OCI-LY7 (cell line): ENCODE data around the gene SLC1A7. TPM values are rescaled to one million over a fixed set of nuclear protein-coding genes. Genes with fewer than 3 reads are reported as not detected.

Source experiments
- BruUV-seq: library from RNA; stranded (reverse); fragments of 400-500 nt; replicated peaks from 2 replicates; lab custom pipeline; 2021; lab: Mats Ljungman, UMichigan
- CTCF ChIA-PET: fragments of 300-600 bp; sonication (Branson Sonifier 250); formaldehyde crosslinking; loops from one replicate; lab custom pipeline; 2022; ENCODE audit warnings: antibody characterized with exemption; ENCODE audit not compliant: unreplicated experiment; lab: Charles Lee
- POLR2A ChIA-PET: fragments of 300-600 bp; sonication (Branson Sonifier 250); formaldehyde crosslinking; loops from one replicate; lab custom pipeline; 2022; ENCODE audit warnings: antibody characterized with exemption; lab: Charles Lee
- DNase-seq: peaks from one replicate; pipeline ENCODE4 v3.0.0-alpha.2; 2015; ENCODE audit warnings: low spot score
- H2AFZ ChIP-seq: fragments of 200-600 bp; sonication (generic), shearing (Covaris generic); 2 replicates; pipeline ENCODE4 v1.6.1; 2014; ENCODE audit warnings: mild to moderate bottlenecking, antibody characterized with exemption, low read length, moderate library complexity
- H3K27ac ChIP-seq: fragments of 200-600 bp; sonication (generic); 2 replicates; pipeline ENCODE4 v1.5.1; 2014; ENCODE audit warnings: mixed run types, low read depth, mild to moderate bottlenecking, moderate library complexity, low read length, inconsistent platforms; ENCODE audit not compliant: poor library complexity, severe bottlenecking
- H3K36me3 ChIP-seq: fragments of 200-600 bp; sonication (generic); 2 replicates; pipeline ENCODE4 v1.6.1; 2014; ENCODE audit warnings: mild to moderate bottlenecking, antibody characterized with exemption, low read length, moderate library complexity, mixed read lengths; ENCODE audit not compliant: insufficient read depth
- H3K4me1 ChIP-seq: fragments of 200-600 bp; sonication (generic); 2 replicates; pipeline ENCODE4 v1.5.1; 2014; ENCODE audit warnings: mild to moderate bottlenecking, low read length; ENCODE audit not compliant: insufficient read depth, poor library complexity, severe bottlenecking
- H3K4me2 ChIP-seq: fragments of 200-600 bp; sonication (generic); 2 replicates; pipeline ENCODE4 v1.6.1; 2014; ENCODE audit warnings: mild to moderate bottlenecking, low read length
- H3K4me3 ChIP-seq: fragments of 200-600 bp; sonication (generic); 2 replicates; pipeline ENCODE4 v1.5.1; 2014; ENCODE audit warnings: mild to moderate bottlenecking, low read depth, low read length; ENCODE audit not compliant: poor library complexity, severe bottlenecking
- H3K79me2 ChIP-seq: fragments of 200-600 bp; sonication (generic); 2 replicates; pipeline ENCODE4 v1.6.1; 2016; ENCODE audit warnings: low read depth, mild to moderate bottlenecking, low read length, moderate library complexity, mixed read lengths; ENCODE audit not compliant: insufficient read depth
- H3K9me2 ChIP-seq: fragments of 200-600 bp; sonication (generic); 2 replicates; pipeline ENCODE4 v1.6.1; 2016; ENCODE audit warnings: mild to moderate bottlenecking, low read length, mixed read lengths; ENCODE audit not compliant: insufficient read depth
- H3K9me3 ChIP-seq: fragments of 200-600 bp; sonication (generic); 2 replicates; pipeline ENCODE4 v1.6.1; 2014; ENCODE audit warnings: mild to moderate bottlenecking, mixed run types, low read length, mixed read lengths
- H4K20me1 ChIP-seq: fragments of 200-600 bp; sonication (generic); 2 replicates; pipeline ENCODE4 v1.6.1; 2014; ENCODE audit warnings: mild to moderate bottlenecking, antibody characterized with exemption, low read length, moderate library complexity, mixed read lengths; ENCODE audit not compliant: insufficient read depth
- EZH2phosphoT487 ChIP-seq: fragments of 200-600 bp; sonication (generic); IDR thresholded peaks from 2 replicates; pipeline ENCODE4 v1.6.1; 2018; ENCODE audit warnings: low read depth, borderline replicate concordance, mild to moderate bottlenecking, mixed run types, antibody characterized with exemption, low read length, moderate library complexity, mixed read lengths
- intact Hi-C: fragments of 100-400 bp; cut with micrococcal nuclease; formaldehyde crosslinking; loops from one replicate; pipeline ENCODE4 v1.10.0; 2022; ENCODE audit not compliant: unreplicated experiment
- total RNA-seq, 2 experiments: library from RNA; depleted of rRNA in 1 of 2; stranded (reverse); fragments of >200 nt in 1 of 2; shearing (Covaris generic) in 1 of 2; gene quantifications; 2 replicates each; pipeline ENCODE4 v1.2.3, GENCODE V29; 2014 to 2022
- TF ChIP-seq, protein P1 (sequence below): fragments of 200-600 bp; sonication (generic); conservative IDR thresholded peaks from 2 replicates; pipeline ENCODE4 v1.5.1; 2014; ENCODE audit warnings: mild to moderate bottlenecking, antibody characterized with exemption, low read length, moderate library complexity, mixed read lengths

SLC1A7 gene
- total RNA-seq, 2 experiments from 2014 or later = not detected

- no TSS peak for BruUV-seq
- CTCF ChIA-PET = no interaction called here
These were observed 60.9 kb downstream of the SLC1A7 start for GRCh38 chr1:53081384-53082066.

DNA sequence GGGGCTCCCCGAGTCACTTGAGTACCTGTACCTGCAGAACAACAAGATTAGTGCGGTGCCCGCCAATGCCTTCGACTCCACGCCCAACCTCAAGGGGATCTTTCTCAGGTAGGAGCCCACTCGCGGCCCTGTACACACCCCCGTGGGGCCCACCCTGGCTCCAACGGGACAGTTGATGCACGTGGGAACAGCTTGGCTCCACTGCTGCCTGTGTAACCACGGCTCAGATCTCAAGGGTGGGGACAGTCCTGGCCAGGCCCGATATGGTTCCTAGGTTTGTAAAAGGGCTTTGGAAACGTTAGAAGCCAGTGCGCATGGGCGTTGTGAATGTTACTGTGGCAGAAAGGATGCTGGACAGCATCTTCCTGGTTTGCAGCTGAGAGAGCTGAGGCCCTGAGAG lies 61.7 kb downstream of the SLC1A7 start:
- H3K27ac ChIP-seq = no peak overlapping the region
- CTCF ChIA-PET = no interaction called here
- POLR2A ChIA-PET = no interaction called here
- no peaks in the 10 kb centered on the region for H4K20me1 ChIP-seq
- intact Hi-C loops = no loop called here
- BruUV-seq = no TSS peak
- no peak for TF ChIP-seq EZH2phosphoT487
- TF ChIP-seq, protein P1, sequence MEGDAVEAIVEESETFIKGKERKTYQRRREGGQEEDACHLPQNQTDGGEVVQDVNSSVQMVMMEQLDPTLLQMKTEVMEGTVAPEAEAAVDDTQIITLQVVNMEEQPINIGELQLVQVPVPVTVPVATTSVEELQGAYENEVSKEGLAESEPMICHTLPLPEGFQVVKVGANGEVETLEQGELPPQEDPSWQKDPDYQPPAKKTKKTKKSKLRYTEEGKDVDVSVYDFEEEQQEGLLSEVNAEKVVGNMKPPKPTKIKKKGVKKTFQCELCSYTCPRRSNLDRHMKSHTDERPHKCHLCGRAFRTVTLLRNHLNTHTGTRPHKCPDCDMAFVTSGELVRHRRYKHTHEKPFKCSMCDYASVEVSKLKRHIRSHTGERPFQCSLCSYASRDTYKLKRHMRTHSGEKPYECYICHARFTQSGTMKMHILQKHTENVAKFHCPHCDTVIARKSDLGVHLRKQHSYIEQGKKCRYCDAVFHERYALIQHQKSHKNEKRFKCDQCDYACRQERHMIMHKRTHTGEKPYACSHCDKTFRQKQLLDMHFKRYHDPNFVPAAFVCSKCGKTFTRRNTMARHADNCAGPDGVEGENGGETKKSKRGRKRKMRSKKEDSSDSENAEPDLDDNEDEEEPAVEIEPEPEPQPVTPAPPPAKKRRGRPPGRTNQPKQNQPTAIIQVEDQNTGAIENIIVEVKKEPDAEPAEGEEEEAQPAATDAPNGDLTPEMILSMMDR = no peak
- no peaks in the 10 kb centered on the region for H3K4me1 ChIP-seq
- H3K36me3 ChIP-seq = no peaks in the 10 kb centered on the region
- no peaks in the 10 kb centered on the region for H3K9me2 ChIP-seq
- no peak overlapping the region for H2AFZ ChIP-seq
- no peak for DNase-seq
- no peak overlapping the region for H3K4me3 ChIP-seq
- H3K4me2 ChIP-seq = no peak overlapping the region
- no peaks in the 10 kb centered on the region for H3K9me3 ChIP-seq
- no peaks in the 10 kb centered on the region for H3K79me2 ChIP-seq

More at GRCh38 chr1:53081384-53082066, 60.9 kb downstream of the SLC1A7 start:
- H4K20me1 ChIP-seq = no peaks in the 10 kb centered on the region
- H3K9me2 ChIP-seq = no peaks in the 10 kb centered on the region
- H3K4me2 ChIP-seq = no peak overlapping the region
- H2AFZ ChIP-seq = no peak overlapping the region
- TF ChIP-seq EZH2phosphoT487 = no peak
- TF ChIP-seq, protein P1 = no peak
- intact Hi-C loops = no loop called here
- no peaks in the 10 kb centered on the region for H3K79me2 ChIP-seq
- no peaks in the 10 kb centered on the region for H3K9me3 ChIP-seq
- no peak overlapping the region for H3K27ac ChIP-seq
- no peaks in the 10 kb centered on the region for H3K36me3 ChIP-seq
- H3K4me1 ChIP-seq = no peaks in the 10 kb centered on the region
- POLR2A ChIA-PET = no interaction called here
- H3K4me3 ChIP-seq = no peak overlapping the region
- DNase-seq = no peak

GRCh38 chr1:53080041-53080440 lies 62.4 kb downstream of the SLC1A7 start:
- H3K27ac ChIP-seq = no peak overlapping the region
- H3K9me2 ChIP-seq = no peaks in the 10 kb centered on the region
- H3K4me3 ChIP-seq = no peak overlapping the region
- no peaks in the 10 kb centered on the region for H4K20me1 ChIP-seq
- no peak overlapping the region for H3K4me2 ChIP-seq
- intact Hi-C loops = no loop called here
- DNase-seq = no peak
- POLR2A ChIA-PET = interaction anchor here (0.6 kb wide), 1 partner anchor 44 kb away, joined by 7 read pairs; no protein-coding TSS in a partner anchor
- no peaks in the 10 kb centered on the region for H3K9me3 ChIP-seq
- no peaks in the 10 kb centered on the region for H3K79me2 ChIP-seq
- no peaks in the 10 kb centered on the region for H3K4me1 ChIP-seq
- CTCF ChIA-PET = no interaction called here
- H3K36me3 ChIP-seq = no peaks in the 10 kb centered on the region
- no TSS peak for BruUV-seq
- TF ChIP-seq, protein P1 = no peak
- TF ChIP-seq EZH2phosphoT487 = no peak
- no peak overlapping the region for H2AFZ ChIP-seq
